OCI-LY7 (cell line): ENCODE data around the gene KRTAP10-5. TPM values are rescaled to one million over a fixed set of nuclear protein-coding genes. Genes with fewer than 3 reads are reported as not detected.

Experiments used
- BruUV-seq: library from RNA; stranded (reverse); fragments of 400-500 nt; replicated peaks from 2 replicates; lab custom pipeline; 2021; lab: Mats Ljungman, UMichigan
- CTCF ChIA-PET: fragments of 300-600 bp; sonication (Branson Sonifier 250); formaldehyde crosslinking; loops from one replicate; lab custom pipeline; 2022; ENCODE audit warnings: antibody characterized with exemption; ENCODE audit not compliant: unreplicated experiment; lab: Charles Lee
- POLR2A ChIA-PET: fragments of 300-600 bp; sonication (Branson Sonifier 250); formaldehyde crosslinking; loops from one replicate; lab custom pipeline; 2022; ENCODE audit warnings: antibody characterized with exemption; lab: Charles Lee
- DNase-seq: peaks from one replicate; pipeline ENCODE4 v3.0.0-alpha.2; 2015; ENCODE audit warnings: low spot score
- H2AFZ ChIP-seq: fragments of 200-600 bp; sonication (generic), shearing (Covaris generic); 2 replicates; pipeline ENCODE4 v1.6.1; 2014; ENCODE audit warnings: mild to moderate bottlenecking, antibody characterized with exemption, low read length, moderate library complexity
- H3K27ac ChIP-seq: fragments of 200-600 bp; sonication (generic); 2 replicates; pipeline ENCODE4 v1.5.1; 2014; ENCODE audit warnings: mixed run types, low read depth, mild to moderate bottlenecking, moderate library complexity, low read length, inconsistent platforms; ENCODE audit not compliant: poor library complexity, severe bottlenecking
- H3K36me3 ChIP-seq: fragments of 200-600 bp; sonication (generic); 2 replicates; pipeline ENCODE4 v1.6.1; 2014; ENCODE audit warnings: mild to moderate bottlenecking, antibody characterized with exemption, low read length, moderate library complexity, mixed read lengths; ENCODE audit not compliant: insufficient read depth
- H3K4me1 ChIP-seq: fragments of 200-600 bp; sonication (generic); 2 replicates; pipeline ENCODE4 v1.5.1; 2014; ENCODE audit warnings: mild to moderate bottlenecking, low read length; ENCODE audit not compliant: insufficient read depth, poor library complexity, severe bottlenecking
- H3K4me2 ChIP-seq: fragments of 200-600 bp; sonication (generic); 2 replicates; pipeline ENCODE4 v1.6.1; 2014; ENCODE audit warnings: mild to moderate bottlenecking, low read length
- H3K4me3 ChIP-seq: fragments of 200-600 bp; sonication (generic); 2 replicates; pipeline ENCODE4 v1.5.1; 2014; ENCODE audit warnings: mild to moderate bottlenecking, low read depth, low read length; ENCODE audit not compliant: poor library complexity, severe bottlenecking
- H3K79me2 ChIP-seq: fragments of 200-600 bp; sonication (generic); 2 replicates; pipeline ENCODE4 v1.6.1; 2016; ENCODE audit warnings: low read depth, mild to moderate bottlenecking, low read length, moderate library complexity, mixed read lengths; ENCODE audit not compliant: insufficient read depth
- H3K9me2 ChIP-seq: fragments of 200-600 bp; sonication (generic); 2 replicates; pipeline ENCODE4 v1.6.1; 2016; ENCODE audit warnings: mild to moderate bottlenecking, low read length, mixed read lengths; ENCODE audit not compliant: insufficient read depth
- H3K9me3 ChIP-seq: fragments of 200-600 bp; sonication (generic); 2 replicates; pipeline ENCODE4 v1.6.1; 2014; ENCODE audit warnings: mild to moderate bottlenecking, mixed run types, low read length, mixed read lengths
- H4K20me1 ChIP-seq: fragments of 200-600 bp; sonication (generic); 2 replicates; pipeline ENCODE4 v1.6.1; 2014; ENCODE audit warnings: mild to moderate bottlenecking, antibody characterized with exemption, low read length, moderate library complexity, mixed read lengths; ENCODE audit not compliant: insufficient read depth
- EZH2phosphoT487 ChIP-seq: fragments of 200-600 bp; sonication (generic); IDR thresholded peaks from 2 replicates; pipeline ENCODE4 v1.6.1; 2018; ENCODE audit warnings: low read depth, borderline replicate concordance, mild to moderate bottlenecking, mixed run types, antibody characterized with exemption, low read length, moderate library complexity, mixed read lengths
- intact Hi-C: fragments of 100-400 bp; cut with micrococcal nuclease; formaldehyde crosslinking; loops from one replicate; pipeline ENCODE4 v1.10.0; 2022; ENCODE audit not compliant: unreplicated experiment
- total RNA-seq, 2 experiments: library from RNA; depleted of rRNA in 1 of 2; stranded (reverse); fragments of >200 nt in 1 of 2; shearing (Covaris generic) in 1 of 2; gene quantifications; 2 replicates each; pipeline ENCODE4 v1.2.3, GENCODE V29; 2014 to 2022
- TF ChIP-seq, protein P1 (sequence below): fragments of 200-600 bp; sonication (generic); conservative IDR thresholded peaks from 2 replicates; pipeline ENCODE4 v1.5.1; 2014; ENCODE audit warnings: mild to moderate bottlenecking, antibody characterized with exemption, low read length, moderate library complexity, mixed read lengths

The KRTAP10-5 gene
- total RNA-seq, 2 experiments from 2014 or later = not detected

DNA sequence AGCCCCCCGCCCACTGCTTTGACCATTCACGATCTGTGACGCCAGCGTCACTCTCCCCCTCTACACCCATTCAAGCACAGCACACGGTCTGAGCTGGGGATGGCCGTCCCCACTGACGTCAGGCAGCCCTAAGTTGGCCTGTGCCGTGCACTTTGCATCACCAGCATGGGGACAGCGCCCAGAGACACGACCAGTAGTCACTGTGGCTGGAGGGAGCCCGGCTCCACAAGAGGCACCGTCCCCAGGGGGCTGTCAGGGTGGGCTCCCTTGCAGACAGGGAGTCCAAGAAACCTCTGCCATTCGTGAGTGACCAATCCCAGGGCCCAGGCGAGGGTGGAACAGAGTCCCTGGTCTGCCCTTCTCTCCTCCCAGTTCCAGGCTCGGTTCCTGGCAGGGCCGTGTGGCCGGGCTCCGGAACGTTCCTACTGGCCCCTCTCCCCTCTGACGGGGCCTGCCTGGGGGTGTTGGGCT lies 33.8 kb upstream of the KRTAP10-5 start:
- no TSS peak for BruUV-seq

GRCh38 chr21:44613386-44614155 lies 33.2 kb upstream of the KRTAP10-5 start:
- no TSS peak for BruUV-seq
- DNase-seq = no peak
- no peak overlapping the region for H3K4me3 ChIP-seq
- no peaks in the 10 kb centered on the region for H4K20me1 ChIP-seq
- H3K27ac ChIP-seq = no peak overlapping the region
- H3K79me2 ChIP-seq = no peaks in the 10 kb centered on the region
- TF ChIP-seq, protein P1, sequence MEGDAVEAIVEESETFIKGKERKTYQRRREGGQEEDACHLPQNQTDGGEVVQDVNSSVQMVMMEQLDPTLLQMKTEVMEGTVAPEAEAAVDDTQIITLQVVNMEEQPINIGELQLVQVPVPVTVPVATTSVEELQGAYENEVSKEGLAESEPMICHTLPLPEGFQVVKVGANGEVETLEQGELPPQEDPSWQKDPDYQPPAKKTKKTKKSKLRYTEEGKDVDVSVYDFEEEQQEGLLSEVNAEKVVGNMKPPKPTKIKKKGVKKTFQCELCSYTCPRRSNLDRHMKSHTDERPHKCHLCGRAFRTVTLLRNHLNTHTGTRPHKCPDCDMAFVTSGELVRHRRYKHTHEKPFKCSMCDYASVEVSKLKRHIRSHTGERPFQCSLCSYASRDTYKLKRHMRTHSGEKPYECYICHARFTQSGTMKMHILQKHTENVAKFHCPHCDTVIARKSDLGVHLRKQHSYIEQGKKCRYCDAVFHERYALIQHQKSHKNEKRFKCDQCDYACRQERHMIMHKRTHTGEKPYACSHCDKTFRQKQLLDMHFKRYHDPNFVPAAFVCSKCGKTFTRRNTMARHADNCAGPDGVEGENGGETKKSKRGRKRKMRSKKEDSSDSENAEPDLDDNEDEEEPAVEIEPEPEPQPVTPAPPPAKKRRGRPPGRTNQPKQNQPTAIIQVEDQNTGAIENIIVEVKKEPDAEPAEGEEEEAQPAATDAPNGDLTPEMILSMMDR = no peak
- no peak for TF ChIP-seq EZH2phosphoT487
- ChIA-PET CTCF (no interaction called here), POLR2A (no interaction called here)
- no peaks in the 10 kb centered on the region for H3K9me2 ChIP-seq
- 0 out of 2 replicates have a peak, but pooled peaks cover 9% of the 10 kb centered on the region for H3K9me3 ChIP-seq
- H3K36me3 ChIP-seq = no peaks in the 10 kb centered on the region
- no peak overlapping the region for H2AFZ ChIP-seq
- no peak overlapping the region for H3K4me2 ChIP-seq
- intact Hi-C loops = no loop called here
- peaks cover 5% of the 10 kb centered on the region for H3K4me1 ChIP-seq

More for the DNA sequence above, 33.8 kb upstream of the KRTAP10-5 start:
- intact Hi-C loops = no loop called here
- DNase-seq = no peak
- ChIA-PET POLR2A (no interaction called here), CTCF (no interaction called here)
- H4K20me1 ChIP-seq = no peaks in the 10 kb centered on the region
- no peak overlapping the region for H3K4me2 ChIP-seq
- no peaks in the 10 kb centered on the region for H3K9me2 ChIP-seq
- H3K79me2 ChIP-seq = no peaks in the 10 kb centered on the region
- no peak overlapping the region for H3K4me3 ChIP-seq
- peaks cover 13% of the 10 kb centered on the region; the same call in 1 of the 2 replicates for H3K9me3 ChIP-seq
- no peaks in the 10 kb centered on the region for H3K36me3 ChIP-seq
- peaks cover 12% of the 10 kb centered on the region for H3K4me1 ChIP-seq
- no peak overlapping the region for H2AFZ ChIP-seq
- no peak for TF ChIP-seq EZH2phosphoT487
- TF ChIP-seq, protein P1 = no peak
- no peak overlapping the region for H3K27ac ChIP-seq

GRCh38 chr21:44612669-44613229 lies 32.3 kb upstream of the KRTAP10-5 start:
- no TSS peak for BruUV-seq
- TF ChIP-seq, protein P1 = no peak
- TF ChIP-seq EZH2phosphoT487 = no peak
- Histone ChIP-seq H3K9me3 (0 out of 2 replicates have a peak, but pooled peaks cover 9% of the 10 kb centered on the region), H3K79me2 (no peaks in the 10 kb centered on the region), H3K4me2 (no peak overlapping the region), H3K36me3 (no peaks in the 10 kb centered on the region), H3K4me3 (no peak overlapping the region), H3K9me2 (no peaks in the 10 kb centered on the region), H2AFZ (no peak overlapping the region), H4K20me1 (no peaks in the 10 kb centered on the region), H3K27ac (no peak overlapping the region), H3K4me1 (no peaks in the 10 kb centered on the region)
- no peak for DNase-seq
- intact Hi-C loops = no loop called here
- ChIA-PET POLR2A (no interaction called here), CTCF (no interaction called here)
